Upper lobe of left lung (tissue), 4 donors: Measurements from ENCODE around the gene TFR2.

ENCODE experiments used
- CTCF ChIP-seq, 6 experiments: fragments of 450-650 bp in 4 of 6; fragments of 200-600 bp in 2 of 6; sonication (generic) in 2 of 6; IDR thresholded peaks; one replicate each; pipeline ENCODE4 v1.5.1; 2016 to 2019; ENCODE audit warnings: antibody characterized with exemption in 6 of 6
- POLR2AphosphoS5 ChIP-seq, 2 donors: sonication (generic); formaldehyde crosslinking; IDR thresholded peaks; one replicate each; pipeline ENCODE4 v1.5.1; 2017; ENCODE audit warnings: antibody characterized with exemption in 2 of 2

- TF ChIP-seq CTCF (IDR thresholded peaks at IDR 0.05) (no peak), POLR2AphosphoS5 (IDR thresholded peaks at IDR 0.05) (no peak)
Measured at GRCh38 chr7:100578246-100579183, 62.8 kb downstream of the TFR2 start.
